Duodenal mucosa (tissue), 2 donors: ENCODE results near the gene SRPK2.
"Not testable (repeated sequence)": the region's sequence is repeated elsewhere in the genome, so short reads cannot be mapped to it uniquely, and the experiment has no call there.

Experiments used
- H3K27ac ChIP-seq: one replicate; pipeline ENCODE4 v1.7.0; 2013; ENCODE audit warnings: low read depth, low read length
- H3K27me3 ChIP-seq, 2 donors: one replicate each; pipeline ENCODE4 v1.7.0; 2013; ENCODE audit warnings: low read length in 2 of 2, control low read depth in 1 of 2; ENCODE audit not compliant: insufficient read depth in 2 of 2, control insufficient read depth in 1 of 2
- H3K36me3 ChIP-seq, 2 donors: one replicate each; pipeline ENCODE4 v1.7.0; 2013; ENCODE audit warnings: low read length in 2 of 2, control low read depth in 1 of 2; ENCODE audit not compliant: insufficient read depth in 2 of 2, control insufficient read depth in 1 of 2
- H3K4me1 ChIP-seq, 2 donors: one replicate each; pipeline ENCODE4 v1.7.0; 2013; ENCODE audit warnings: low read length in 2 of 2, control low read depth in 1 of 2; ENCODE audit not compliant: insufficient read depth in 2 of 2, control insufficient read depth in 1 of 2
- H3K4me3 ChIP-seq, 2 donors: one replicate each; pipeline ENCODE4 v1.7.0; 2013; ENCODE audit warnings: low read length in 2 of 2, low read depth in 1 of 2
- H3K9ac ChIP-seq, 2 donors: one replicate each; pipeline ENCODE4 v1.7.0; 2013; ENCODE audit warnings: low read length in 2 of 2, low read depth in 1 of 2
- H3K9me3 ChIP-seq, 2 donors: one replicate each; pipeline ENCODE4 v1.7.0; 2013; ENCODE audit warnings: low read length in 2 of 2, control low read depth in 1 of 2; ENCODE audit not compliant: control insufficient read depth in 1 of 2

Gene SRPK2

GRCh38 chr7:105304040-105304895, 84.5 kb downstream of the SRPK2 start:
- Histone ChIP-seq H3K9ac (no peak overlapping the region), H3K27ac (no peak overlapping the region)

GRCh38 chr7:105300587-105300986, 88.1 kb downstream of the SRPK2 start:
- not testable (repeated sequence) for H3K4me3 ChIP-seq, H3K27me3 ChIP-seq, H3K27ac ChIP-seq, H3K9me3 ChIP-seq, H3K9ac ChIP-seq, H3K4me1 ChIP-seq, H3K36me3 ChIP-seq

More at GRCh38 chr7:105304040-105304895, 84.5 kb downstream of the SRPK2 start:
- H3K36me3 ChIP-seq, result no peaks in the 10 kb centered on the region
- H3K4me1 ChIP-seq, result peaks cover 0 to 21% of the 10 kb centered on the region in 2 donors
- H3K9me3 ChIP-seq, result no peaks in the 10 kb centered on the region
- H3K4me3 ChIP-seq, result peak overlapping the region; percentile 29 to 34
- no peaks in the 10 kb centered on the region for H3K27me3 ChIP-seq

DNA sequence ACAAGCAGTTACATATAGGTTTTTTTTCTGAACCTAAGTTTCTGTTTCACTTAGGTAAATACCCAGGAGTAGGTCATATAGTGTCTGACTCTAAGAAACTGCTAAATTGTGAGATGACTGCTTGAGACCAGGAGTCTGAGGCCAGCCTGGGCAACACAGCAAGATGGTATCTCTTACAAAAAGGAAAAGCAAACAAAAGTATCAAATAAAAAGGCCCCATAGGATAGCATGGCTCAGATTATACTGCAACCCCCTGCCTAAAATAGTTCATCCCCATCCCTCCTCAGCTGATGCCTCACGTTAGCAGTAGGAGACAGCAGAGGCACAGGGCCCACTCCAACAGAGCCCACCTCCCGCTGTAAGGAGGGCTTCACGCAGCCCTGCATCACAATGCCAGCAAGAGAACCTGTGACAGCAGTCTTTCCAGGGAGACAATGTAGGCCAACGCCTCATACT, 90.3 kb downstream of the SRPK2 start:
- no peak overlapping the region for H3K9ac ChIP-seq
- no peak overlapping the region for H3K27ac ChIP-seq

DNA sequence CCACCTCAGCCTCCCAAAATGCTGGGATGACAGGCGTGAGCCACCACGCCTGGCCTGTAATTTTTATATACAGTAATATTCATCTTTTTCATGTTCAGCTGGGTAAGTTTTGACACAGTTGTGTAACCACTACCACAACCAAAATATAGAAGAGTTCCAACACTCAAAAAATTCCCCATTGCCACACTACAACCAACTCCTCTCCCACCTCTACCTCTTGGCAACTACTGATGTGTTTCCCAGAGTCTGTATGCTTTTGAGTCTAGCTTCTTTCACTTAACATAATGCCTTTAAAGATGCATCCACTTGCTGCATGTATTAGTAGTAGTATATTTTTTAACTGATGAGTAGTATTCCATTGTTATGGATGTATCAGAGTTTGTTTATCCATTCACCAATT, 90.7 kb downstream of the SRPK2 start:
- Histone ChIP-seq H3K4me3 (no peak overlapping the region), H3K4me1 (no peaks in the 10 kb centered on the region), H3K27me3 (no peaks in the 10 kb centered on the region), H3K36me3 (no peaks in the 10 kb centered on the region), H3K9ac (no peak overlapping the region), H3K9me3 (no peaks in the 10 kb centered on the region), H3K27ac (no peak overlapping the region)

More for the DNA sequence above, 90.3 kb downstream of the SRPK2 start:
- Histone ChIP-seq H3K36me3 (no peaks in the 10 kb centered on the region), H3K4me1 (no peaks in the 10 kb centered on the region), H3K27me3 (no peaks in the 10 kb centered on the region), H3K4me3 (no peak overlapping the region), H3K9me3 (no peaks in the 10 kb centered on the region)

DNA sequence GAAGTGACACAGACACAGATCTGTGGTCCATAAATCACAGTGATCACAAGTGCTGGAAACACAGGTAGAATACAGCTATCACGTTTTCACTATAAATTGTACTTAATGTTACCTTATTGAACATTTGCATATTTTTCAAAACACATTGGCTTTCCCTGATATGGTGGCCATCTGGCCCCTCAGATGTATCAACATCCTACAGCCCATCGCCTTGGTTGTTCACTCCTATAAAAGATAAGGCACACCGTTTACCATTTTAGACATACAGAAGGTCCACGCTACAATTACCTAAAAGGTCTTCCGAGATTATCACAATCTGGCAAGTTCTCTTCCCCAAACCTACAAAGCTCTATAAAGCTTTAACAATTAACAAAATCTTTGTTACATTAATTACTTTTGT, 91.4 kb downstream of the SRPK2 start:
- no peak overlapping the region for H3K9ac ChIP-seq
- H3K36me3 ChIP-seq, result no peaks in the 10 kb centered on the region
- no peak overlapping the region for H3K27ac ChIP-seq
- H3K4me1 ChIP-seq, result no peaks in the 10 kb centered on the region
- H3K4me3 ChIP-seq, result no peak overlapping the region
- no peaks in the 10 kb centered on the region for H3K9me3 ChIP-seq
- no peaks in the 10 kb centered on the region for H3K27me3 ChIP-seq

GRCh38 chr7:105296491-105296890, 92.2 kb downstream of the SRPK2 start:
- H3K9me3 ChIP-seq, result no peaks in the 10 kb centered on the region
- no peaks in the 10 kb centered on the region for H3K36me3 ChIP-seq
- no peak overlapping the region for H3K27ac ChIP-seq
- no peak overlapping the region for H3K9ac ChIP-seq
- H3K27me3 ChIP-seq, result no peaks in the 10 kb centered on the region
- H3K4me3 ChIP-seq, result no peak overlapping the region
- no peaks in the 10 kb centered on the region for H3K4me1 ChIP-seq

DNA sequence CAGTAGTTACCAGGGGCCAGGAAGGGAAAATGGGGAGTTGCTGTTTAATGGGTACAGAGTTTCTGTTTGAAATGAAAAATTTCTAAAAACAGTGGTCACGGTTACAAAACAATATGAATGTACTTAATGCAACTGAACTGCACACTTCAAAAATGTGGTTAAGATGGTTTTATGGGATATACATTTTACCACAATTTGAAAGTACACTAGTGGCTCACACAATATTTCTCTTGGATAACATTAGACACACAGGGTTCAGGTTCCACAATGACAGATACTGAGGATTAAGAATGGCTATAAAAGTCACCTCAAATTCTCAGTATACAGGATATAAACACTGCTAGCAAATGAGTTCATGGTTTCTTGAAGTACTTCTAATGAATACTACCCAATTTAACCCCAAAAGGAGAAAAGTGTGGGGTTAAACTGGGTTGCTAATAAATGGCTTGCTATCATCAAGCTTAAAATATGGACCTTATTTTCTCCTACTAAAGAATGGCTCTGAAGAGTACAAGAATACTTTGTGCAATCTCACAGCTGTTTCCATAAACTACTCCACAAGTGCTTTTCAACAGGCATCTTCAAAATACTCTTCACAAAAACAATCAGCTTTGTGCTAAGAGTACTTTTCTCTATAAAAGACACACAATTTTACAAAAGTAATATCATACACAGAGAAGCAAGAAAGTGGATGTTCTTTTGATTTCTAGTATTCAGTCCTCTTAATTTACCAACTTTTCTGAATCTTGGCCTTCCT, 92.9 kb downstream of the SRPK2 start:
- Histone ChIP-seq H3K9ac (no peak overlapping the region), H3K27ac (no peak overlapping the region), H3K4me1 (no peaks in the 10 kb centered on the region), H3K36me3 (no peaks in the 10 kb centered on the region), H3K4me3 (no peak overlapping the region), H3K27me3 (no peaks in the 10 kb centered on the region), H3K9me3 (no peaks in the 10 kb centered on the region)

GRCh38 chr7:105294482-105294881, 94.2 kb downstream of the SRPK2 start:
- not testable (repeated sequence) for H3K27ac ChIP-seq, H3K27me3 ChIP-seq, H3K36me3 ChIP-seq, H3K4me1 ChIP-seq, H3K9ac ChIP-seq, H3K9me3 ChIP-seq, H3K4me3 ChIP-seq

DNA sequence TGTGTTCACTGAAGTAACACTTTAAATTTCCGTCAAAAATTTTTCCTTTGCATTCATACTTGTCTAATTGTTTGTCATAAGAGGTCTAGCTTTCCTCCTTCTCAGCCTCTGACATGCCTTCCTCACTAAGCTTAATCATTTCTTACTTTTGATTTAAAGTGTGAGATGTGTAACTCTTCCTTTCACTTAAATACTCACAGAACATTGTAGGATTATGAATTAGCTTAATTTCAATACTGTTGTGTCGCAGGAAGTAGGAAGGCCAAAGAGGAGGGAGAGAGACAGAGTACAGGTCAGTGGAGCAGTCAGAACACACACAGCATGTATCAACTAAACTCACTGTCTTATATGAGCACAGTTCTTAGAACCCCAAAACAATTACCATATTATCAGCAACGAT, 99.0 kb downstream of the SRPK2 start:
- Histone ChIP-seq H3K27ac (no peak overlapping the region), H3K4me3 (no peak overlapping the region), H3K9me3 (no peaks in the 10 kb centered on the region), H3K4me1 (no peaks in the 10 kb centered on the region), H3K36me3 (no peaks in the 10 kb centered on the region), H3K9ac (no peak overlapping the region), H3K27me3 (no peaks in the 10 kb centered on the region)

DNA sequence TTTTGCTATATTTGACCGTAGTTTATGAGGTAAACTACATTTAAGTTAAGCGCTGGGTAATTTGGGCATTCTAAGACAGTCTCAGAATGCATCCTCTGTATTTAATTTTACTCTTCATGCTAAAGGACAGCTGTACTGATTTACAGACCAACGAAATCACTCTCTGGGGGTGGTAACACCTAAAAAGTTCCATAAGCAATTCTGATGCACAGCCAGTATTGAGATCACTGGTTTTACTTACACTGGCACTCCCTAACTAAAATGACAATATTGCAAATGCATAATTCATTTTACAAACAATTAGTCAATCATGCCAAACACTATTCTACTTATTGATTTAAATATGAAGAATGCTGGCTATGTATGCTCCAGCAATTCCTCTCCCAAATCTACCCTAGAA, 102.3 kb downstream of the SRPK2 start:
- no peaks in the 10 kb centered on the region for H3K4me1 ChIP-seq
- no peaks in the 10 kb centered on the region for H3K9me3 ChIP-seq
- H3K4me3 ChIP-seq, result no peak overlapping the region
- H3K9ac ChIP-seq, result no peak overlapping the region
- H3K27me3 ChIP-seq, result no peaks in the 10 kb centered on the region
- no peaks in the 10 kb centered on the region for H3K36me3 ChIP-seq
- H3K27ac ChIP-seq, result no peak overlapping the region
